Measurements from ENCODE around the gene UBQLN4.

The UBQLN4 gene

DNA sequence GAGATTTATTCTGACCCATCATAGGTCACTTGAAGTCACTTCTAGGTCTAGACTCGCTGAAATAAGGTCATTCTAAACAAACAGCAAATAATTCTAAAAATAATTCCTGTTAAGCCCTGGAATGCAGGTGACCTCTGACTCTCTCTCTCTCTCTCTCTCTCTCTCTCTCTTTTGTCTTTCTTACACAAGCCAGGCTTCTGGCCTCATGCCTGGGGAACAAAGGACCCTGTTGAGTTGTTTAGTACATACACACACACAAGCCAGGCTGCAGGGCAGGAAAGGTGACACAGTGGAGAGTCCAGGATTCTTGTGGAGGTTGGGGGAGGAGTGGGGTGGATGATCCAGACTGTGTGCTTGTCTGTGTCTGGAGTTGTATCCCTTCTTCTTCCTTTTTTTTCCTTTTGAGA, 32.7 kb upstream of the UBQLN4 start:
- ATAC-seq, result no peak
- Mint-ChIP-seq H3K4me3 (no peak overlapping the region), H3K27ac (no peak overlapping the region), H3K36me3 (ENCODE audit: low read depth) (no peaks in the 10 kb centered on the region), H3K27me3 (peaks cover 53% of the 10 kb centered on the region), H3K4me1 (peaks cover 13% of the 10 kb centered on the region), H3K9me3 (no peaks in the 10 kb centered on the region)
- DNase-seq, result no peak

DNA sequence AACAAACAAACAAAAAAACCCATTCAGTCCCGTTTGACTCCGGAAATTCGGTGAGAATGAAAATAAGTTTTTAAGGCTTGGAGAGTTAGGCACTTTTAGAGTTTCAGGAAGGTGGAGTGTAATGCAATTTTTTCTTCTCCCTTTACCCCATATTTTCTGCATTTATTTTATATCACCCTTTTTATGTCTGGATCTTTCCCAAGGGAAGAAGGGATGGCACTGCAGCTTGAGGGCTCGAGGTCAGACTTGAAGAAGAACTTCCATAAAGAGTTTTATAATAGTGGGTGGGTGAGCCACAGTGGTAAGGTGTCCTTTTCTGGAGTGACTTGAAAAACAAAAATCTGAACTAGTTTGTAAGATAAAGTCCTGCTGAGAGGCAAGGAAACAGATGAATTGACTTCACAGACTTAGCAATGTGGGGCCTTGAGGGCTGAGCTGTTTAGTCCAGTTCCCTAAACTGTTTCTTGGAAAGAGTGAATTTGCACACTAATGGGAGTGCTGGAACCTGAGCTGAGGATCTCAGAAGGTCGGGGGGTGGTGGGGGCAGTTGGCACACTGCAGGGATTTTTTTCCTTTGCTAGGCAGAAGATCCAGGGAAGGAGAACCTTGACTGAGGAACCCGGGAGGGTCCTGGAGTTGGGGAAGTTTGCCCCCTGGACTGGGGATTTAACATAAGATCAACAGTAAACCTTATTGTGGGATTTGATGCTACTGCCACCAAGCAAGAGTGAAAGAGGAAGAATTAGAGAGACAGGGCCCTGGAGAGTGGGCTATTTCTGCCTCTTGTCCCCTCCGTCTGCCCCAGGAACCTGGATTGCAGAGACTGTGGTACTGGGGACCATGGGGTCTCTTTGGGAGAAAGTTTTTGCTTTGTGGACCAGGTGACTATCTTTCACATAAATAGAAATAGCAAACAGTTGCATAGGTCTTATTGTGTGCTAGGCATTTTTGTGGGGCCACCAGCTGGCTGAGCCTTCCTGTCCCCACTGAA, 30.5 kb upstream of the UBQLN4 start:
- ATAC-seq (no peak), DNase-seq (no peak)
- Mint-ChIP-seq H3K27ac (no peak overlapping the region), H3K9me3 (no peaks in the 10 kb centered on the region), H3K36me3 (ENCODE audit: low read depth) (no peaks in the 10 kb centered on the region), H3K27me3 (peaks cover 53% of the 10 kb centered on the region), H3K4me3 (peak overlapping the region; percentile 34), H3K4me1 (peaks cover 12% of the 10 kb centered on the region)

DNA sequence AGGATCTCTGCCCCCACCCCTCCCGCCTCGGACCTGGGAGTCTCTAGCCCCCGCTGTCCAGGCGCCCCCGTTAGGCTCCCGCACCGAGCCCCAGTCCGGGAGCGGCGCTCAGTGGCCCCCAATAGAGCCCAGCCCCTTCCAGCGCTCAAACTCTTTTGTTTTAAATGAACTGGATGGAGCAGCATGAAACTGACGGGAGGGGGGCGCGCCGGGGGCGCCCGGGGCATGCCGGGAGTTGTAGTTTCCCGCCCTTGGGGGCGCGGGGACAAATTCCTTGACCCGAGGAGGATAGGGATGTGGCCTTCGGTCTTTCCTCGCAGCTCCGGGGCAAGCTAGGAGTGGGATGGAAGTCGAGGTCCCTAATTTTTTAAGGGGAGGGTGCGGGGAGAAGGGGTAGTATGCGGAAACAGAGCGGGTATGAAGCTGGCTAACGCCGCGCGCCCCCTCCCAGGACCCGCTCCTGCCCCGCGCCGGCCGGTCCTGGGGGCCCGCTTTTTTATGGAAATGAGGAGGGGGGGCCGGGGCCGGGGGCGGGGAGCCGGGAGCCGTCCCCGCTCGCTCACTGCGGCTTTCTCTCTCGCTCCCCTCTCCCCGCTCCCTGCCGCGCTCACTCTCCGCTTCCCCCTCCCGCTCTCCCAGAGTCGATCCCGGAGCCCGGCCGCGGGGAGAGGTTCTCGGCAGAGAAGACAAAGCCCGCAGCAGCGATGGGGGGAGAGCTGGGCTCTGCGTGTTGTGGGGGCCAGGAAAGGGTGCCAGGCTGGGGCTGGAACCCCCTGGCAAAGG, 28.9 kb upstream of the UBQLN4 start, which contains the start of gene MEX3A:
MEX3A (minus strand) TSS at position 157 of the 783 bp plus-strand sequence. CDS start 467 bp downstream, outside the sequence.
- peaks cover 58% of the 10 kb centered on the region for H3K27me3 Mint-ChIP-seq
- peak; percentile 74 for DNase-seq
- H3K27ac Mint-ChIP-seq, result no peak within 1 kb of the TSS
- no peaks in the 10 kb centered on the region for H3K9me3 Mint-ChIP-seq
- no peaks in the 10 kb centered on the region for H3K36me3 Mint-ChIP-seq (ENCODE audit: low read depth)
- H3K4me3 Mint-ChIP-seq, result peak within 1 kb of the TSS; percentile 77
- ATAC-seq, result peak; percentile 86
- peaks cover 12% of the 10 kb centered on the region for H3K4me1 Mint-ChIP-seq

DNA sequence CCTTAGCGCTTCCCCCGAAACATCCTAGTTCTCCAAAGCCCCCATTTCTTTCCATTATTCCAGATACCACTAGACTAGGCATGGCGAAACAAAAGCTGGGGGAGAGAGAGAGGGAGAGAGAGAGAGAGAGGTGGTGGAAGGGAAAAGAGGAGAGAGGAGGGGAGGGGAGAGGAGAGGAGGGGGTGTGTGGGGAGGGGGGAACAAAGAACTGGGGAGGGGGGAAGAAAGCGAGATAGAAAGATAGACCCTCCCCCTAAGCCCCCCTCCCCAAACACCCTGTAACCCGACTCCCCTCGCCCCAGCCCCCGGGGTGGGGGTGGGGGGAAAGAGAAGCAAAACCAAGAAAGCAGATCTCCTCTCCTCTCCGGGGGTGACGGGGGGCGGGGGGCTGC, 28.3 kb upstream of the UBQLN4 start:
- Mint-ChIP-seq H3K27me3 (peaks cover 53% of the 10 kb centered on the region), H3K36me3 (ENCODE audit: low read depth) (no peaks in the 10 kb centered on the region), H3K27ac (no peak overlapping the region), H3K4me1 (peaks cover 12% of the 10 kb centered on the region), H3K9me3 (no peaks in the 10 kb centered on the region), H3K4me3 (peak overlapping the region; percentile 77)
- ATAC-seq (no peak), DNase-seq (no peak)

DNA sequence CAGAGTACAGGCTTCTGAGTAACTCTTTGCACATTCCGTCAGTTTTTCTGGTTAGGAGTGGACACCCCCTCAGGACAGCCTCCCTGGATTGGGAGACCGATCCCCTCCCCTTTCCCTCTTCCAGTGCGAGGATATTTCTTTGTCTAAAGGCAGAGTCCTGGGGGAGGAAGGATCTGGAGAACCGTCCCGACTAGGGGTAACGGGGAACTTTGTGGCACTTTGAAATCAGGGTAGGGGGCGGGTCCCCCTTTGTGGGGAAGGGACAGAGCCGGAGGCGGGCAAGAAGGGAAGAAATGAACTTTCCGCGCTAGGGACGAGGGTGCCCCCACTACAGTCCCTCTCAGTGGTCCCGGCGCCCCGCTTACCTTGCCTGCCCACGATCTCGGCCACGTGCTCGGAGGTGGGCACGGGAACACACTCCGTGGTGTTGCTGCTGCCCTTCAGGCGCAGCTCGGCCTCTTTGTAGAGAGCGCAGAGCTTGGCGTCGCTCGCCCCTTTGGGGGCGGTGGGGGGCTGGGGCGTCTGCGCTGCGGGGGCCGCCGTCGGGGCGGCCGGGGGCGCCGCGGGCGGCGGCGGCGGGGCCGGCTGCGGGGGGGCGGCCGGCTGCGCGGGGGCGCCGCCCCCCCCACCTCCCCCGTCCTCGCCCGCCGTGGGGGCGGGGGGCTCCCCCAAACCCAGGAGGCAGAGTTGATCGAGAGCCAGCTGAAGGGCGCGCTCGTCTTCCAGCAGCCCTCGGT, 27.8 kb upstream of the UBQLN4 start:
- H3K4me1 Mint-ChIP-seq, result peaks cover 12% of the 10 kb centered on the region
- H3K4me3 Mint-ChIP-seq, result peak overlapping the region; percentile 77
- no peak for ATAC-seq
- H3K36me3 Mint-ChIP-seq (ENCODE audit: low read depth), result no peaks in the 10 kb centered on the region
- peaks cover 49% of the 10 kb centered on the region for H3K27me3 Mint-ChIP-seq
- no peak for DNase-seq
- H3K9me3 Mint-ChIP-seq, result no peaks in the 10 kb centered on the region
- no peak overlapping the region for H3K27ac Mint-ChIP-seq

DNA sequence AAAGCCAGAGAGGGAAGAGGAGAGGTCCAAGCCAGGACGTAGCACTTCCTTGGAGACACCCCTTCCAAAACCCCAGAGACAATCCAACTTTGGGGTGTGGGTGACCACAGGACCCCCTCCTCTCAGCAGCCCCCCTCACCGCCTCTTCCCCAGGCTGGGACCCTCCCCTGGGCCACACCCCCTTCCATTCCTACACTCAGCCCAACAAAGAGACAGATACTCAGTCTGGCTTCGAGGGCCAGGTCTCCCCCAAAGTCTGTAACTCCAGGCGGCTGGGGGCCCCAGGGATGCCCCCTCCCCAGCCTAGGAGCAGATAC, 27.2 kb upstream of the UBQLN4 start:
- ATAC-seq (no peak), DNase-seq (no peak)
- H3K36me3 Mint-ChIP-seq (ENCODE audit: low read depth), result no peaks in the 10 kb centered on the region
- peaks cover 45% of the 10 kb centered on the region for H3K27me3 Mint-ChIP-seq
- peaks cover 12% of the 10 kb centered on the region for H3K4me1 Mint-ChIP-seq
- H3K9me3 Mint-ChIP-seq, result no peaks in the 10 kb centered on the region
- no peak overlapping the region for H3K27ac Mint-ChIP-seq
- no peak overlapping the region for H3K4me3 Mint-ChIP-seq

DNA sequence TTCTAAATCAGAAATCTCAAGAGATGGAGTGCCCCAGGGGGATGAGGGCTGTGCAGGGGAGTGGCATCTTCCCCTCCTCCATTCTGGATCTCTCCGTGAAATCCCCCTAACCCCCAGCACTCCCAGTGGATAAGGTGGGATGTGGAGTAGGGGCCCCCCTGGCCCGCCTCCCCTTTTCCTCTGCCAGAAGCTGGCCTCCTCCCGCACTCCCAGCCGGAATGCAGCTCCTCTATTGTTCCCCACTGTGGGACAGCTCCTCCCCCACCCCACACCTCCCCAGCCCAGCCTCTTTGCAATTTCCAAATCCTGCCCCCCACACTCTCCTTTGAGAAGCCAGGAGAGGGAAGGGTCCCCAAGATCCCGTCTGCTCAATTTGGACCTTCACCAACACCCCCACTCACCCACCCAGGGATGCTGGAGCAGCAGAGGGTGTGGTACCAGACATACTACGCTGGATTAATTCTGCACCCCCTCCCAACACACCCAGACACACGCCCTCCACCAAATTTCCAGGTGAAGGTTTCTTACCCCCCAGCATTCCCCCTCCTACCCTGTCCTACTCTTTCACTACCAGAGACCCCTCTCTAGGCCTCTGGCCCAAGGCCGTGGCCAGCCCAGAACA, 26.8 kb upstream of the UBQLN4 start:
- Mint-ChIP-seq H3K4me1 (peaks cover 12% of the 10 kb centered on the region), H3K27ac (no peak overlapping the region), H3K36me3 (ENCODE audit: low read depth) (no peaks in the 10 kb centered on the region), H3K27me3 (peaks cover 42% of the 10 kb centered on the region), H3K9me3 (no peaks in the 10 kb centered on the region), H3K4me3 (no peak overlapping the region)
- no peak for ATAC-seq
- no peak for DNase-seq

DNA sequence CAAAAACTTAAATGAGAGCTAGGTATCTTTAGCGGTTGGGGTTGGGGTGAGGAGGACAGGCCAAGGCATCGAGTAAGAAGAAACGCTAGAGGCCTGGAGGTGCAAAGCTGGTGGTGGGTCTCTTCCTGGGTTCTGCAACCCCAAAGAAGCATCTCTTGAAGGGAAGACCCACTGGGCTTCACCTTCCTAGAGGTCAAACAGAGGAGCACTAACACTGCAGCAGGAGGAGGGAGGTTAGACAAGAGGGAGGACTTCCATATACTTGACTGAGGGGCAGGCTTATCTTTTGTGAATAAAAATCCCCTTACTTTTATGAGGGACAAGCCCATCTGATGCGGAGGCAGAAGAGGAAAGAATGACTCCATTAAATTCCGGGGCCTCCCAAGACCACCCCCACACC, 26.2 kb upstream of the UBQLN4 start:
- no peak overlapping the region for H3K27ac Mint-ChIP-seq
- H3K4me1 Mint-ChIP-seq, result peaks cover 12% of the 10 kb centered on the region
- ATAC-seq (no peak), DNase-seq (no peak)
- H3K9me3 Mint-ChIP-seq, result no peaks in the 10 kb centered on the region
- H3K4me3 Mint-ChIP-seq, result no peak overlapping the region
- no peaks in the 10 kb centered on the region for H3K36me3 Mint-ChIP-seq (ENCODE audit: low read depth)
- H3K27me3 Mint-ChIP-seq, result peaks cover 36% of the 10 kb centered on the region

DNA sequence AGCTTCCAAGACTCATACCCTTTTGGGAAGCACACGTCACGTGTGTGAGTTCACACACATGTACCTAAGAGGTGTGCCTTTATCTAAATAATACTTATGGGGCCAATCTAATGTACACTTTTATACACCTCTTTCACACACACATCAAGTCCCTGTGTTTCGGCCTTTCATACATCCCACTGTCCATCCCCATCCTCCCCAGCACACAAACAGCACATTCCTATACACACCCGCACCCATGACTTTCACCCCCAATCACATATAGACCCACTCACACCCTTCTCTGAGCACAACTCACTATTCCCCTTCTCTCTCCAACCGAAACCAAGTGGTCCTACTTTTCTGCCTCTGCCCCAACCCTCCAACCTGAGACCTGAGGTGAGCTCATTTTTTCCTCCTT, 25.1 kb upstream of the UBQLN4 start:
- Mint-ChIP-seq H3K36me3 (ENCODE audit: low read depth) (no peaks in the 10 kb centered on the region), H3K27me3 (peaks cover 25% of the 10 kb centered on the region), H3K4me3 (no peak overlapping the region), H3K9me3 (no peaks in the 10 kb centered on the region), H3K27ac (no peak overlapping the region), H3K4me1 (peaks cover 8% of the 10 kb centered on the region)
- ATAC-seq (no peak), DNase-seq (no peak)

DNA sequence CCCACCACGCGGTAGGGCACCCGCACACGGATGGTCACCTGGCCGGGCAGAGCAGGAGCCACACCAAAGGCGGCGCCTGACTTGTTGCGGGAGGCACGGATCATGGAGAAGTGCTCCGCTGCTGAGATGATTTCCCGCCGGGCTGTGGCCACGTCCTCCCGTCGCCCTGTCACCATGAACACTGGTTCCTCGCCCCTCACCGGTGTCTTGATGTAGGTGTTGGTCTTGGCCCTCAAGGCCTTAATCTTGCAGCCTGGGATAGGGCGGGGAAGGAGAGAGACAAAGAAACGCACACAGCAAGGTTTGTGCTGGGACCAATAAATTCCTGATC, 23.8 kb upstream of the UBQLN4 start:
- Mint-ChIP-seq H3K27me3 (peaks cover 18% of the 10 kb centered on the region), H3K36me3 (ENCODE audit: low read depth) (no peaks in the 10 kb centered on the region), H3K4me3 (no peak overlapping the region), H3K9me3 (no peaks in the 10 kb centered on the region), H3K4me1 (peaks cover 2% of the 10 kb centered on the region), H3K27ac (no peak overlapping the region)
- no peak for ATAC-seq
- DNase-seq, result no peak

DNA sequence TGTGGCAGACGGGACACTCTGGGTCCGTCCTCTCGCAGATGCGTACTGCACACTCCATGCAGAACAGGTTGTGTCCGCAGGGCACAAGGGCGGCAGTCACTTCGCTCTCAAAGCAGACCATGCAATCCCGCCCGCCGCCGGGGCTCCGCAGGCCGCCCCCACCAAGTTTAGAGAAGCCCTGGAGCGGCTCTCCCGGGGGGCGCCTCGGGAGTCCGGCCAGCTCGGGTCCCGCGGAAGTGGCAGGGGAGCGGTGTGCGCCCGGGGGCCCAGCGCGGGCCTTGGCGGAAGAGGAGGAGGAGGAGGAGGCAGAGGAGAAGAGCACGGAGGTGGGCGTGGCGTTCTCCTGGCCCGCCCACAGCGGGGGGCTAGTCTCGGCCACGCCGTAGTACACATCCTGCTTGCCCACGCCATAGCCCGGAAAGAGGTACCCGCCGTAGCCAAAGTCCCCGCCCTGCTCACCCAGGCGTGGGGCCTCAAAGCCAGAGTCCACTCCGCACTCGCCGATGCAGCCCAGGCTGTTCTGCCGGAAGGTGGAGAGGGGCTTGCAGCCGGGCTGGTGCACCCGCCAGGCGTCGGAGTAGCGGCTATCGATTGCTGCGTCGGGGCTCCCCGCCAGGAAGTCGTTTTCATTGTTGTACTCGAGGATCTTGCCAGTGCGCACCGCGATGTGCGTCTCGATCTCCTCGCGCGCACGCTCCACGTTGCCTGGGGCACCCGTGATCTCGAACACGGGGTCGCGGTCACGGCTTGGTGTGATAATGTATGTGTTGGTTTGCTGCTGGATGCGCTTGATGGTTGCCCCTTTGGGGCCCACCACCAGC, 23.2 kb upstream of the UBQLN4 start:
- H3K27ac Mint-ChIP-seq, result no peak overlapping the region
- peaks cover 2% of the 10 kb centered on the region for H3K4me1 Mint-ChIP-seq
- H3K4me3 Mint-ChIP-seq, result peak overlapping the region; percentile 44
- H3K9me3 Mint-ChIP-seq, result no peaks in the 10 kb centered on the region
- H3K36me3 Mint-ChIP-seq (ENCODE audit: low read depth), result no peaks in the 10 kb centered on the region
- peak; percentile 28 for DNase-seq
- no peak for ATAC-seq
- peaks cover 18% of the 10 kb centered on the region for H3K27me3 Mint-ChIP-seq

DNA sequence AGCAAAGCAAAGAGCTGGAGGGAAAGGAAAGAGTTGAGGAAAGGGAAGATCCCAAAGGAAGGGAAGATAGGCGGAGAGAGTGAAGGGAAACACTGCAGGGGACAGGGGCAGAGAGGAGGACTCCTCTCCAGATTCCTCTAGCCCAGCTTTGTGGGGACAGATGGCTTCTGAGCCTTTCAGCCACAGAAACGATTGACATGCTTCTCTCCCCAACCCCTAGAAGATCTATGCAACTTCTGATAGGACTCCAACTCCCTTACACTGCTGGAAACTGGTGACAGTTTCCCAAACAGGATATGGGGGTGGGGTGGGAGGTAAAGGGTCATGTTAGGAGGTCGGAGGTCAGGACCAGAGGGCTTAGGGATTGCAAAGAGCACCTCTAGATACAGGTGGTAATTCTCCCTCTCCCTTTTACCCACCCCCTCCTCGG, 22.2 kb upstream of the UBQLN4 start:
- Mint-ChIP-seq H3K36me3 (ENCODE audit: low read depth) (no peaks in the 10 kb centered on the region), H3K27ac (no peak overlapping the region), H3K9me3 (no peaks in the 10 kb centered on the region), H3K4me1 (no peaks in the 10 kb centered on the region), H3K4me3 (peak overlapping the region; percentile 44), H3K27me3 (peaks cover 11% of the 10 kb centered on the region)
- ATAC-seq (no peak), DNase-seq (no peak)

DNA sequence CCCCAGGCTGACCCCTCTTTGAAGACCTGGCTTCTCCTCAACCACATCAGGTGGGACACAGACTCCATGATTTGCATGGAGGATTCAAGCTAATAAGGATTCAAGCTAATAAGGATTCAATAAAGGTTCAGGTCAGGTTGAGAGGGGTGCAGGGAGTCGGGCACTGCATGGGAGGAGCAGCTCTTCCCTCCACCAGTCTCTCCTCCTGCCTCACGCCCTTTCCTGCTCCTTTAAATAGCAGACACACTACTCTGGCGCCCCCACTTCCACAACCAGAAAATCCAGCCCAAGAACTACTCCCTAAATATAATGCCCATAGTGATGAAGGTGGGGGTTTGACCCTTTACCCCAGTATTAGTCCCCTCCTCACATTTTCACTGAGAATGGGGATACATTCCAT, 21.6 kb upstream of the UBQLN4 start:
- Mint-ChIP-seq H3K36me3 (ENCODE audit: low read depth) (no peaks in the 10 kb centered on the region), H3K27ac (no peak overlapping the region), H3K27me3 (peaks cover 11% of the 10 kb centered on the region), H3K9me3 (no peaks in the 10 kb centered on the region), H3K4me1 (no peaks in the 10 kb centered on the region), H3K4me3 (no peak overlapping the region)
- ATAC-seq, result no peak
- DNase-seq, result no peak
